ENCODE measurements around the gene RCC1.

RCC1 gene

DNA sequence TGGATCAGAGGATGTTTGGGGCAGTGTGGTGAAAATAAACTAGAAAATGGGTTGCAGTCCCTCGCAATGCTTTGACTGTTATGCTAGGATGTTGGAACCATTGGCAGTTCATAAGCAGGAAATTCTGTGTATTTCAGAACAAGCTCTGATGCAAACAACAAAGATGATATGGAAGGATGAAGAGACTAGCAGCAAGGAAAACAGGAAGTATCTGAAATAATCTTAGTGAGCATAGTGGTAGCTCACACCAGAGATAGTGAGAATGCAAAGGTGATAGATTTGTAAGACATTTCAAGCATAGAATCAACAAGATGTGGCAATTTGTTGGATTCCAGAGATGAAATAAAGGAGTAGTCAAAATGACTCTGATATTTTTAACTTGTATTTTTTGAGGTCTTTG, 11.1 kb upstream of the RCC1 start:
- Histone ChIP-seq H3K36me3 (ENCODE audit: control insufficient read depth in 1 of 2, insufficient read depth in 2 of 2, low read length in 2 of 2) (peaks cover 26 to 43% of the 10 kb centered on the region in 2 donors), H3K4me3 (ENCODE audit: low read depth in 1 of 2, low read length in 2 of 2) (no peak overlapping the region), H3K9me3 (ENCODE audit: control insufficient read depth in 1 of 2, low read length in 2 of 2) (no peaks in the 10 kb centered on the region), H3K27ac (ENCODE audit: low read length) (no peak overlapping the region), H3K4me1 (ENCODE audit: control insufficient read depth in 1 of 2, insufficient read depth in 2 of 2, low read length in 2 of 2) (no peaks in the 10 kb centered on the region), H3K27me3 (ENCODE audit: low read depth, low read length) (no peaks in the 10 kb centered on the region)

DNA sequence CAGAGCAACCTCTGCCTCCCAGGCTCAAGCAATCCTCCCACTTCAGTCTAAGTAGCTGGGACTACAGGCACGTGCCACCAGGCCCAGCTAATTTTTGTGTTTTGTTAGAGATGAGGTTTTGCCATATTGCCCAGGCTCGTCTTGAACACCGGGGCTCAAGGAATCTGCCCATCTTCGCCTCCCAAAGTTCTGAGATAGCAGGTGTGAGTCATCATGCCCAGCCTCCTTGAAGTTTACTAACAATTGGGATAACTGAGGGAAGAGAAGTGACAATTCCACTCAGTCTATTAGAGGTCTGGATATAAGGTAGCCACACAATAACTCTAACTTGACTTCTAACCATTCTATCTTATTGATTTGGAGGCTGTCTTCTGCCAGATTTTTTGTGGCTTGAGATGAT, 6.3 kb upstream of the RCC1 start:
- peaks cover 15 to 18% of the 10 kb centered on the region in 2 donors for H3K36me3 ChIP-seq (ENCODE audit: control insufficient read depth in 1 of 2, insufficient read depth in 2 of 2, low read length in 2 of 2)
- H3K9me3 ChIP-seq (ENCODE audit: control insufficient read depth in 1 of 2, low read length in 2 of 2) = no peaks in the 10 kb centered on the region
- H3K4me3 ChIP-seq (ENCODE audit: low read depth in 1 of 2, low read length in 2 of 2) = no peak overlapping the region
- no peak overlapping the region for H3K27ac ChIP-seq (ENCODE audit: low read length)
- no peaks in the 10 kb centered on the region for H3K27me3 ChIP-seq (ENCODE audit: low read depth, low read length)
- H3K4me1 ChIP-seq (ENCODE audit: control insufficient read depth in 1 of 2, insufficient read depth in 2 of 2, low read length in 2 of 2) = no peaks in the 10 kb centered on the region

DNA sequence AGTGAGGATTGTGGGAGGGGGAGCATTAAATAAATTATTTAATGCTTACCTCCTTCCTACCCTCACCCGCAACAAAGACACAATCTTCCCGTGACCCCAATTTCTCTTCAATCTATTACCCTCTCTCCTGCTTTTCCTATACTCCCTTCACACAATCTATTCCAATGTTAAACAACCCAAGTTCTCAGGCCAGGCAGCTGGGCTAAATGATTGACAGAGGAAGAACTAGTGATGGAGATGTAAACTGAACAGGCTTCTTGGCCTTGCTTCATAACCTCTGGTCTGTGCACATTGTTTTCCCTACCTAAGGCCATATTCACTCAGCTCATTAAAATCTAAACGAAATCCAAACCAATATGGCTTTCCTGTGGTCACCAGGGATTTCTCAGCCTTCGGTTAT, 3.9 kb upstream of the RCC1 start:
- Histone ChIP-seq H3K36me3 (ENCODE audit: control insufficient read depth in 1 of 2, insufficient read depth in 2 of 2, low read length in 2 of 2) (peaks cover 6 to 7% of the 10 kb centered on the region in 2 donors), H3K9me3 (ENCODE audit: control insufficient read depth in 1 of 2, low read length in 2 of 2) (no peaks in the 10 kb centered on the region), H3K4me3 (ENCODE audit: low read depth in 1 of 2, low read length in 2 of 2) (no peak overlapping the region), H3K4me1 (ENCODE audit: control insufficient read depth in 1 of 2, insufficient read depth in 2 of 2, low read length in 2 of 2) (peaks cover 0 to 2% of the 10 kb centered on the region in 2 donors), H3K27ac (ENCODE audit: low read length) (no peak overlapping the region), H3K27me3 (ENCODE audit: low read depth, low read length) (no peaks in the 10 kb centered on the region)

DNA sequence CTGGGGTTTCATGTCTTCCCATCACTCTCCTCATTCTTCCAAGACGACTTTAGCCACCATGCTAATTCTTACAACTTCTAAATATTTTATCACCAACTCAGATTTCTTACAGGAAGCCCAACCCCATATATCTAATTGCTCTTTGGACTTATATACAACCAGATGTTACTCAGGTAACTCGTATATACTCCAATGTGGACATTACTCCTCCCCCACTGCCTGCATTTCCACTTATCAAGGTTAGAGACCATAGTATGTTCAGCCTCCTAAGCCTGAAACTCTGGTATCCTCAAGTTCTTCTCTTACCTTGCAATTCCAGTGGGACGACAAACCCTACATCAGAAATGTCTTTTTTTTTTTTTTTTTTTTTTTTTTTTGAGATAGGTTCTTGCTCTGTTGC, 2.7 kb upstream of the RCC1 start:
- H3K4me3 ChIP-seq (ENCODE audit: low read depth in 1 of 2, low read length in 2 of 2) = no peak overlapping the region
- H3K27ac ChIP-seq (ENCODE audit: low read length) = no peak overlapping the region

DNA sequence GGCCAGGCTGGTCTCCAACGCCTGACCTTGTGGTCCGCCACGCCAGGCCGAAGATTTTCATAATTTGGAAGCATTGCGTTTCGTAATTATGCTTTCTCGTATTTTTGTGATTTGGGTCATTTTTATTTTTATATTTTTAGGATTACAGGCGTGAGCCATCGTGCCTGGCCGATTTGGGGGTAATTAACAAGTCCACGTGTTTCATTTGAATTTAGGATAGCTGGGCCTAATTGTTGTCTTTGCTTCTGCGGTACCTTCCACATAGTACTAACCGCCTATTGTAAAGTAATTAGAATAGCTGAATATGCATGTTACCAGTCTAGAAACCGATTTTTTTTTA, 1.0 kb downstream of the RCC1 start:
- H3K4me3 ChIP-seq (ENCODE audit: low read depth in 1 of 2, low read length in 2 of 2) = peak overlapping the region; percentile 88 to 90
- peaks cover 37% of the 10 kb centered on the region in 2 donors for H3K36me3 ChIP-seq (ENCODE audit: control insufficient read depth in 1 of 2, insufficient read depth in 2 of 2, low read length in 2 of 2)
- peak overlapping the region; percentile 76 for H3K27ac ChIP-seq (ENCODE audit: low read length)
- no peaks in the 10 kb centered on the region for H3K9me3 ChIP-seq (ENCODE audit: control insufficient read depth in 1 of 2, low read length in 2 of 2)
- H3K4me1 ChIP-seq (ENCODE audit: control insufficient read depth in 1 of 2, insufficient read depth in 2 of 2, low read length in 2 of 2) = peaks cover 25 to 38% of the 10 kb centered on the region in 2 donors
- no peaks in the 10 kb centered on the region for H3K27me3 ChIP-seq (ENCODE audit: low read depth, low read length)

More for the DNA sequence above, 2.7 kb upstream of the RCC1 start:
- Histone ChIP-seq H3K4me1 (ENCODE audit: control insufficient read depth in 1 of 2, insufficient read depth in 2 of 2, low read length in 2 of 2) (peaks cover 4 to 14% of the 10 kb centered on the region in 2 donors), H3K27me3 (ENCODE audit: low read depth, low read length) (no peaks in the 10 kb centered on the region), H3K9me3 (ENCODE audit: control insufficient read depth in 1 of 2, low read length in 2 of 2) (no peaks in the 10 kb centered on the region), H3K36me3 (ENCODE audit: control insufficient read depth in 1 of 2, insufficient read depth in 2 of 2, low read length in 2 of 2) (peaks cover 7 to 8% of the 10 kb centered on the region in 2 donors)

DNA sequence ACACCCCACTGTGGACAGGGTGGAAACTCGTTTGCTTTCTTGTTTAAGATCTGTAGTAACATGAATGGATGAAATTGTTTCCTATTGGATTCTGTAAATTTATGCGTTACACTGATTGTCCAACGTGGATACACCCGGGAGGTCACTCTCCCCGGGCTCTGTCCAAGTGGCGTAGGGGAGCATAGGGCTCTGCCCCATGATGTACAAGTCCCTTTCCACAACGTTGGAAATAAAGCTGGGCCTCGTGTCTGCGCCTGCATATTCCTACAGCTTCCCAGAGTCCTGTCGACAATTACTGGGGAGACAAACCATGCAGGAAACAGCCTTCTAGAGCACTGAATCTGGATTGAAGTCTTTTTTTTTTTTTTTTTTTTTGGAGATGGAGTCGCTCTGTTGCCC, 1.4 kb downstream of the RCC1 start:
- peak overlapping the region; percentile 88 to 90 for H3K4me3 ChIP-seq (ENCODE audit: low read depth in 1 of 2, low read length in 2 of 2)
- H3K9me3 ChIP-seq (ENCODE audit: control insufficient read depth in 1 of 2, low read length in 2 of 2) = no peaks in the 10 kb centered on the region
- H3K36me3 ChIP-seq (ENCODE audit: control insufficient read depth in 1 of 2, insufficient read depth in 2 of 2, low read length in 2 of 2) = peaks cover 37 to 41% of the 10 kb centered on the region in 2 donors
- H3K4me1 ChIP-seq (ENCODE audit: control insufficient read depth in 1 of 2, insufficient read depth in 2 of 2, low read length in 2 of 2) = peaks cover 25 to 38% of the 10 kb centered on the region in 2 donors
- H3K27me3 ChIP-seq (ENCODE audit: low read depth, low read length) = no peaks in the 10 kb centered on the region
- H3K27ac ChIP-seq (ENCODE audit: low read length) = peak overlapping the region; percentile 76

DNA sequence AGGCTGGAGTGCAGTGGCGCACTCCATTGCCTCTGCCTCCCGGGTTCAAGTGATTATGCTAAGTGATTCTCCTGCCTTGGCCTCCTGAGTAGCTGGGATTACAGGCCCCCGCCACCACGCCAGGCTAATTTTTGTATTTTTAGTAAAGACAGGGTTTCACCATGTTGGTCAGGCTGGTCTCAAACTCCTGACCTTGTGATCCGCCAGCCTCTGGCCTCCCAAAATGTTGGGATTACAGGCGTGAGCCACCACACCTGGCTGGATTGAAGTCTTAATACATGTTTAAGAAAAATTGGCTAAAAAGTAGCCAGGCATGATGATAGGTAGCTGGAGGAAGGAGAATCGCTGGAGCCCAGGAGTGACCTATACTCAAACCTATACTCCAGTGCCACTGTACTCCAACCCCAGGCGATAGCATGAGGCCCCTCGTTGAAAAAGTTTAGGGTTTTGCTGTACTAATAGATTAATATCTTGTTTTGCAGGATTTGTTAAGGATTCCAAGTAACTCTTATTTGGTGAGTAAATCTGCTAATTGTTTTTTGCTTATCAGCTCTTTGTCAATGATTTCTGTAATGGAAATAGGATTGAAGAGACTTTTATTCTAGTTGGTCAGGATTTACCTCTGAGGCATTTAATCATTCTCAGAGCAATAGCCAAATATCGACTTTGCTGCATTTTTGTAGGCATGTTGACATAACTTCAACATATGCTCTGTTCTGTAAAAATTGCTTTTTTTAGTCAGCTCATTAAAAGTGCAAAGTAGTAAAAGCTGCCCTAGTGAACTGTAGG, 2.0 kb downstream of the RCC1 start:
- no peaks in the 10 kb centered on the region for H3K9me3 ChIP-seq (ENCODE audit: control insufficient read depth in 1 of 2, low read length in 2 of 2)
- no peaks in the 10 kb centered on the region for H3K27me3 ChIP-seq (ENCODE audit: low read depth, low read length)
- peak overlapping the region; percentile 76 for H3K27ac ChIP-seq (ENCODE audit: low read length)
- H3K4me3 ChIP-seq (ENCODE audit: low read depth in 1 of 2, low read length in 2 of 2) = peak overlapping the region; percentile 88 to 90
- peaks cover 37 to 47% of the 10 kb centered on the region in 2 donors for H3K36me3 ChIP-seq (ENCODE audit: control insufficient read depth in 1 of 2, insufficient read depth in 2 of 2, low read length in 2 of 2)
- H3K4me1 ChIP-seq (ENCODE audit: control insufficient read depth in 1 of 2, insufficient read depth in 2 of 2, low read length in 2 of 2) = peaks cover 25 to 38% of the 10 kb centered on the region in 2 donors

DNA sequence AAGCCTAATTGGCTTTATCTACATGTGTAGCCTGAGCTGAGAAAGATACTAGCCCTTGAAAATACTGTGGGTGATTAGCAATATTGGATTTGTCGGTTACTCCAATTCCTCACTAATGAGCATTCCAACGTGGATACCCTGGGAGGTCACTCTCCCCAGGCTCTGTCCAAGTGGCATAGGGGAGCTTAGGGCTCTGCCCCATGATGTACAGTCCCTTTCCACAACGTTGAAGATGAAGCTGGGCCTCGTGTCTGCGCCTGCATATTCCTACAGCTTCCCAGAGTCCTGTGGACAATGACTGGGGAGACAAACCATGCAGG, 2.6 kb downstream of the RCC1 start:
- no peaks in the 10 kb centered on the region for H3K27me3 ChIP-seq (ENCODE audit: low read depth, low read length)
- peak overlapping the region; percentile 76 for H3K27ac ChIP-seq (ENCODE audit: low read length)
- H3K36me3 ChIP-seq (ENCODE audit: control insufficient read depth in 1 of 2, insufficient read depth in 2 of 2, low read length in 2 of 2) = peaks cover 37 to 53% of the 10 kb centered on the region in 2 donors
- peak overlapping the region in 1 of 2 donors; percentile 90 for H3K4me3 ChIP-seq (ENCODE audit: low read depth in 1 of 2, low read length in 2 of 2)
- peaks cover 25 to 38% of the 10 kb centered on the region in 2 donors for H3K4me1 ChIP-seq (ENCODE audit: control insufficient read depth in 1 of 2, insufficient read depth in 2 of 2, low read length in 2 of 2)
- no peaks in the 10 kb centered on the region for H3K9me3 ChIP-seq (ENCODE audit: control insufficient read depth in 1 of 2, low read length in 2 of 2)

DNA sequence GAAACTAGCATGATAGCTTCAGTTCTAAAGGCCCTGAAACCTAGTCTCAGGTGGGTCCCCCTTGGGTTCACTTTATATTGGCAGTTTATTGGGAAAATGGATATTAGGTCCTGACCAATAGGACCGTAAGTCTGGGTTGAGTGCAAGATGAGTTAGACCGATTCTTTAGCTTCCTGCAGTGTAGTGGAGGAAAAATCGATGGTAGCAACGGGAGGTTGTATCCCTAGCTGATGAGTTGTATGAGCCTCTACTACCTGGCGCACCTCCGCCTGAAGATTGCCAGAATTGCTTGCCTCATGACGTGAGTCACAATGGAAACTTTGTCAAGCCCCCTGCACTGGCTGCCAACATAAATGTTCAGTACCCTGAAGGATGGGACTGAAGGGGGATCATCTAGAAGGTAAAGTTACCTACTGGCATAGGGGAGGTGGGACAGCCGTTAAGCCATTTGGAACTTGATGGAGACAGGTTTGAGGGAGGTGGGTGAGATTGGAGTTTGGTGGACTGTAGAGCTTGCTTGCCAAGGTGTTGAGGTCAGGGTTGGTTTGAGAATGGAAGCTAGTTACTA, 3.9 kb downstream of the RCC1 start:
- Histone ChIP-seq H3K36me3 (ENCODE audit: control insufficient read depth in 1 of 2, insufficient read depth in 2 of 2, low read length in 2 of 2) (peaks cover 37 to 56% of the 10 kb centered on the region in 2 donors), H3K4me1 (ENCODE audit: control insufficient read depth in 1 of 2, insufficient read depth in 2 of 2, low read length in 2 of 2) (peaks cover 25 to 38% of the 10 kb centered on the region in 2 donors), H3K9me3 (ENCODE audit: control insufficient read depth in 1 of 2, low read length in 2 of 2) (no peaks in the 10 kb centered on the region), H3K4me3 (ENCODE audit: low read depth in 1 of 2, low read length in 2 of 2) (peak overlapping the region in 1 of 2 donors; percentile 19), H3K27me3 (ENCODE audit: low read depth, low read length) (no peaks in the 10 kb centered on the region), H3K27ac (ENCODE audit: low read length) (peak overlapping the region; percentile 76)

DNA sequence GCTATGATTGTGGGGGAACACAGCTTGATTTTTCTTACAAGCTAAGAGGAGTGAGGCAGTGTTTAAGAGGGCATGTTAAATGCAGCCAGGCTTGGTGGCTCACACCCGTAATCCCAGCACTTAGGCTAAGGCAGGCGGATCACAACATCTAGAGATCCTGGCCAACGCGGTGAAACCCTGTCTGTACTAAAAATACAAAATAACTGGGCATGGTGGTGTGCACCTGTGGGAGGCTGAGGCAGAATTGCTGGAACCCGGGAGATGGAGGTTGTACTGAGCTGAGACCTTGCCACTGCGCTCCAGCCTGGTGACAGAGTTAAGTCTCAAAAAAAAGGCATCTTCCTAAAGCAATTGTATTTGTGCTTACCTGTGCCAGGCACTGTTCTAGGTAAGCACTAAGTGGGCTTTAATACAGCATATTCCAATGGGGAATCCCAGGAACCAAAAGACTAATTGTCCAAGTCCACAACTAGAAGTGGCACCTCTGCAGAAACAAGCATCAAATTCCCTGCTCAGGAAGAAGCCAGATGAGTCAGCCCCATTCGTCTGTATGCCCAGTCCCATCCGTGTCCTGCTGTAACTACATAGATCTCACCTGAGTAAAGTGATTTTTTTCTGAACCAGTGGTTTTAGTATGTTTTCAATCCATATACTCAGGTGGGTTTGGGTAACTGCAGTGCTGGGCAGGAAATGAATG, 4.6 kb downstream of the RCC1 start:
- Histone ChIP-seq H3K9me3 (ENCODE audit: control insufficient read depth in 1 of 2, low read length in 2 of 2) (no peaks in the 10 kb centered on the region), H3K4me3 (ENCODE audit: low read depth in 1 of 2, low read length in 2 of 2) (no peak overlapping the region), H3K27ac (ENCODE audit: low read length) (peak overlapping the region; percentile 76), H3K27me3 (ENCODE audit: low read depth, low read length) (no peaks in the 10 kb centered on the region), H3K36me3 (ENCODE audit: control insufficient read depth in 1 of 2, insufficient read depth in 2 of 2, low read length in 2 of 2) (peaks cover 37 to 58% of the 10 kb centered on the region in 2 donors), H3K4me1 (ENCODE audit: control insufficient read depth in 1 of 2, insufficient read depth in 2 of 2, low read length in 2 of 2) (peaks cover 25 to 38% of the 10 kb centered on the region in 2 donors)

DNA sequence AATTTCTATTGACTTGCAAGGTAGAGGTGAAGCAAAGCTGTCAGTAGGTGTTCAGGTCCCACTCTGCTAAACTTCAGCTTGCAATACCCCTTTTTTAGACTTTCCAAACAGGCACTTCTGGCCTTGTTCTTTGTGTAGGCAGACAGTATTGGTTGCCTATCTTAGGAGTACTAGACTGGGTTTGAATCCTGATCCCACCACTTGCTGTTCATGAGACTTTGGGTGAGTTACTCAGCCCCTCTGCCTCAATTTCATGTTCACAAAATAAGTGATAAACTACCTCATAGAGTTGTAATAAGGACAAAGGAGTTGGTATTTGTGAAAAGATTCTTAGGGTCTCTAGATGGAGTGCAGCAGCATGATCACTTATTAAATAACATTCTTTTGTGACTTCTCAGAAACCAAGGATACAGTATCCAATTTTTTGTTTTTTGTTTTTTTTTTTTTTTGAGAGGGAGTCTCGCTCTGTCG, 5.2 kb downstream of the RCC1 start:
- peaks cover 25 to 38% of the 10 kb centered on the region in 2 donors for H3K4me1 ChIP-seq (ENCODE audit: control insufficient read depth in 1 of 2, insufficient read depth in 2 of 2, low read length in 2 of 2)
- H3K9me3 ChIP-seq (ENCODE audit: control insufficient read depth in 1 of 2, low read length in 2 of 2) = no peaks in the 10 kb centered on the region
- H3K36me3 ChIP-seq (ENCODE audit: control insufficient read depth in 1 of 2, insufficient read depth in 2 of 2, low read length in 2 of 2) = peaks cover 37 to 58% of the 10 kb centered on the region in 2 donors
- H3K27ac ChIP-seq (ENCODE audit: low read length) = no peak overlapping the region
- H3K4me3 ChIP-seq (ENCODE audit: low read depth in 1 of 2, low read length in 2 of 2) = no peak overlapping the region
- no peaks in the 10 kb centered on the region for H3K27me3 ChIP-seq (ENCODE audit: low read depth, low read length)
